DND-41 (cell line): ENCODE data around the gene LMX1A.

ENCODE experiments used
- ATAC-seq: fragments of 200-7000 bp; cut with Tn5 transposase; 3 replicates; pipeline ENCODE4 v1.9.1; 2021; ENCODE audit warnings: low read depth; ENCODE audit not compliant: insufficient read depth
- DNase-seq: peaks from one replicate; pipeline ENCODE4 v3.0.0-alpha.2; 2020
- H2AFZ ChIP-seq: 2 replicates; pipeline ENCODE4 v1.6.0; 2012; ENCODE audit warnings: low read depth, low read length
- H3K27ac ChIP-seq: 2 replicates; pipeline ENCODE4 v1.5.1; 2012; ENCODE audit warnings: low read length, inconsistent platforms
- H3K27me3 ChIP-seq: fragments of 200-600 bp; sonication (generic); 2 replicates; pipeline ENCODE4 v1.6.0; 2012; ENCODE audit warnings: low read length, mild to moderate bottlenecking, inconsistent platforms; ENCODE audit not compliant: insufficient read depth, poor library complexity
- H3K36me3 ChIP-seq: 2 replicates; pipeline ENCODE4 v1.5.1; 2012; ENCODE audit warnings: low read length, inconsistent platforms; ENCODE audit not compliant: insufficient read depth
- H3K4me1 ChIP-seq: 2 replicates; pipeline ENCODE4 v1.5.1; 2012; ENCODE audit warnings: mild to moderate bottlenecking, low read length; ENCODE audit not compliant: insufficient read depth
- H3K4me2 ChIP-seq: 2 replicates; pipeline ENCODE4 v1.6.0; 2012; ENCODE audit warnings: mild to moderate bottlenecking, moderate library complexity, low read length, inconsistent platforms; ENCODE audit not compliant: insufficient read depth
- H3K4me3 ChIP-seq, 2 experiments: fragments of 200-600 bp in 1 of 2; shearing (Covaris generic) in 1 of 2; 2 replicates each; pipeline ENCODE4 v1.5.1; 2012 to 2016; ENCODE audit warnings: inconsistent platforms in 2 of 2, low read length in 2 of 2, mild to moderate bottlenecking in 2 of 2, low read depth in 1 of 2, moderate library complexity in 1 of 2
- H3K79me2 ChIP-seq: 2 replicates; pipeline ENCODE4 v1.6.0; 2012; ENCODE audit warnings: low read length, inconsistent platforms; ENCODE audit not compliant: insufficient read depth
- H3K9ac ChIP-seq: 2 replicates; pipeline ENCODE4 v1.6.0; 2012; ENCODE audit warnings: low read depth, mild to moderate bottlenecking, inconsistent platforms, low read length, moderate library complexity
- H3K9me3 ChIP-seq: 2 replicates; pipeline ENCODE4 v1.5.1; 2012; ENCODE audit warnings: low read length, moderate library complexity, mild to moderate bottlenecking, inconsistent platforms; ENCODE audit not compliant: insufficient read depth, severe bottlenecking
- H4K20me1 ChIP-seq: 2 replicates; pipeline ENCODE4 v1.6.0; 2012; ENCODE audit warnings: low read length; ENCODE audit not compliant: insufficient read depth
- CTCF ChIP-seq: IDR thresholded peaks from 2 replicates; pipeline ENCODE4 v1.5.1; 2012; ENCODE audit warnings: borderline replicate concordance, low read length, moderate library complexity, mild to moderate bottlenecking; ENCODE audit not compliant: poor library complexity, severe bottlenecking; ENCODE audit errors: extremely low read depth
- EZH2 ChIP-seq: IDR thresholded peaks from 3 replicates; pipeline ENCODE4 v1.6.1; 2012; ENCODE audit warnings: borderline replicate concordance, low read depth, mild to moderate bottlenecking, moderate library complexity, low read length, inconsistent platforms; ENCODE audit not compliant: severe bottlenecking

The LMX1A gene

GRCh38 chr1:165253818-165254254 lies 102.7 kb downstream of the LMX1A start:
- H3K27me3 ChIP-seq = peaks cover 9% of the 10 kb centered on the region
- no peaks in the 10 kb centered on the region for H3K36me3 ChIP-seq
- DNase-seq (no peak), ATAC-seq (no peak)
- no peak for TF ChIP-seq EZH2
- no peak for TF ChIP-seq CTCF
- H3K79me2 ChIP-seq = no peaks in the 10 kb centered on the region
- H4K20me1 ChIP-seq = no peaks in the 10 kb centered on the region
- no peak overlapping the region for H3K27ac ChIP-seq
- no peaks in the 10 kb centered on the region for H3K9me3 ChIP-seq
- no peak overlapping the region for H3K4me2 ChIP-seq
- H3K4me1 ChIP-seq = no peaks in the 10 kb centered on the region
- no peak overlapping the region for H3K9ac ChIP-seq
- H2AFZ ChIP-seq = no peak overlapping the region
- H3K4me3 ChIP-seq = no peak overlapping the region

GRCh38 chr1:165248969-165249571 lies 107.4 kb downstream of the LMX1A start:
- Histone ChIP-seq H3K27me3 (peaks cover 6% of the 10 kb centered on the region), H3K27ac (no peak overlapping the region), H3K4me3 (no peak overlapping the region), H3K79me2 (no peaks in the 10 kb centered on the region), H3K4me2 (no peak overlapping the region), H3K9me3 (no peaks in the 10 kb centered on the region), H4K20me1 (no peaks in the 10 kb centered on the region), H3K9ac (no peak overlapping the region), H3K4me1 (no peaks in the 10 kb centered on the region), H3K36me3 (no peaks in the 10 kb centered on the region), H2AFZ (no peak overlapping the region)
- no peak for TF ChIP-seq EZH2
- no peak for TF ChIP-seq CTCF
- DNase-seq (no peak), ATAC-seq (no peak)

- Histone ChIP-seq H3K4me2 (no peak overlapping the region), H2AFZ (no peak overlapping the region), H3K27ac (no peak overlapping the region), H3K79me2 (no peaks in the 10 kb centered on the region), H4K20me1 (no peaks in the 10 kb centered on the region), H3K4me1 (no peaks in the 10 kb centered on the region), H3K36me3 (no peaks in the 10 kb centered on the region), H3K4me3 (no peak overlapping the region), H3K27me3 (no peaks in the 10 kb centered on the region), H3K9ac (no peak overlapping the region), H3K9me3 (no peaks in the 10 kb centered on the region)
- DNase-seq (no peak), ATAC-seq (no peak)
- TF ChIP-seq CTCF (no peak), EZH2 (no peak)
Measured at GRCh38 chr1:165241952-165242351, 114.6 kb downstream of the LMX1A start.
